ENCODE results near the gene INSL3. TPM values are rescaled to one million over a fixed set of nuclear protein-coding genes. Genes with fewer than 3 reads are reported as not detected.
A peak's percentile ranks its signal among the peaks of the same experiment; 100 is the strongest.

Gene INSL3
- total RNA-seq, 1 donor from 2014 or later: not detected

DNA sequence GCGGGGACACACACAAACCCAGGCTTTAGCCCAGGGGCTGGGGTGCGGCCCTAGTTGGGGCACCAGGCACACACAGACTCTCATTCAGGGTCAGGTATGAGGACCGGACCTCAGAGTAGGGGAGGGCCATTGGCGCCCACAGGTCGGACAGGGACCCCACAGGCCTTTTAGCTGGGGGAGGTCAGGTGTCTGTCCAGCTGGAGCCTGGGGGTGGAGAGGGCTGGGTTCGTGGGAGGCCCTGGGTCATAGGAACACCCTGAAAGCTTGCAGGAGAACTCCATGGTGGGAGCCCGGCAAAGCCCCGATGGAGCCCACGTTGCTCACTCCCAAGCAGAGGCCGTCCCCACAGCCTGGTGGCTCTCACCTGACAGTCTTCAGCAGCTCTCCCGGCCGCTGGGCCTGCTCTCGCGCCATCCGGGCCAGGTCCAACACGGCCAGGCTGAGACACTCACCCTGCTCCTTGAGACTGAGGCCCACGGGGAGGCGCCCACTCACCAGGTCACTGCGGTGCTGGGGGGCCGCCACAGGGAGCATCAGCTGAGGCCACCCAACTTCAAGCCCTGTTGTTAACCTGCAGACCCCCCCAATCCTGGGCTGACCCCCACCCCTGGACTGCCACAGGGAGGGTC, 21.5 kb upstream of the INSL3 start:
- Mint-ChIP-seq H3K27me3 (ENCODE audit: insufficient read depth, low read depth) (peaks cover 14% of the 10 kb centered on the region), H3K9me3 (no peaks in the 10 kb centered on the region), H3K36me3 (no peaks in the 10 kb centered on the region), H3K4me3 (peak overlapping the region; percentile 77), H3K27ac (no peak overlapping the region), H3K4me1 (peaks cover 16% of the 10 kb centered on the region)
- no peak for TF ChIP-seq EZH2phosphoT487 (IDR thresholded peaks at IDR 0.05)
- TF ChIP-seq, protein P1, sequence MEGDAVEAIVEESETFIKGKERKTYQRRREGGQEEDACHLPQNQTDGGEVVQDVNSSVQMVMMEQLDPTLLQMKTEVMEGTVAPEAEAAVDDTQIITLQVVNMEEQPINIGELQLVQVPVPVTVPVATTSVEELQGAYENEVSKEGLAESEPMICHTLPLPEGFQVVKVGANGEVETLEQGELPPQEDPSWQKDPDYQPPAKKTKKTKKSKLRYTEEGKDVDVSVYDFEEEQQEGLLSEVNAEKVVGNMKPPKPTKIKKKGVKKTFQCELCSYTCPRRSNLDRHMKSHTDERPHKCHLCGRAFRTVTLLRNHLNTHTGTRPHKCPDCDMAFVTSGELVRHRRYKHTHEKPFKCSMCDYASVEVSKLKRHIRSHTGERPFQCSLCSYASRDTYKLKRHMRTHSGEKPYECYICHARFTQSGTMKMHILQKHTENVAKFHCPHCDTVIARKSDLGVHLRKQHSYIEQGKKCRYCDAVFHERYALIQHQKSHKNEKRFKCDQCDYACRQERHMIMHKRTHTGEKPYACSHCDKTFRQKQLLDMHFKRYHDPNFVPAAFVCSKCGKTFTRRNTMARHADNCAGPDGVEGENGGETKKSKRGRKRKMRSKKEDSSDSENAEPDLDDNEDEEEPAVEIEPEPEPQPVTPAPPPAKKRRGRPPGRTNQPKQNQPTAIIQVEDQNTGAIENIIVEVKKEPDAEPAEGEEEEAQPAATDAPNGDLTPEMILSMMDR (IDR thresholded peaks at IDR 0.05): no peak
- TF ChIP-seq EZH2 (IDR thresholded peaks at IDR 0.05): no peak
- Histone ChIP-seq H3F3A (ENCODE audit: low read depth) (no peaks in the 10 kb centered on the region), H3K9ac (no peak overlapping the region), H3K27me3 (peaks cover 56% of the 10 kb centered on the region), H3K4me3 (peak overlapping the region; percentile 50), H3K79me2 (ENCODE audit: low read depth) (no peaks in the 10 kb centered on the region), H3K27ac (no peak overlapping the region), H3K4me2 (peak overlapping the region; percentile 92), H3K36me3 (no peaks in the 10 kb centered on the region), H3K9me3 (ENCODE audit: low read depth) (no peaks in the 10 kb centered on the region), H2AFZ (replicated peaks) (no peak overlapping the region), H4K20me1 (ENCODE audit: low read depth) (no peaks in the 10 kb centered on the region), H3K4me1 (peaks cover 7% of the 10 kb centered on the region)
- DNase-seq (ENCODE audit: low spot score): no peak

DNA sequence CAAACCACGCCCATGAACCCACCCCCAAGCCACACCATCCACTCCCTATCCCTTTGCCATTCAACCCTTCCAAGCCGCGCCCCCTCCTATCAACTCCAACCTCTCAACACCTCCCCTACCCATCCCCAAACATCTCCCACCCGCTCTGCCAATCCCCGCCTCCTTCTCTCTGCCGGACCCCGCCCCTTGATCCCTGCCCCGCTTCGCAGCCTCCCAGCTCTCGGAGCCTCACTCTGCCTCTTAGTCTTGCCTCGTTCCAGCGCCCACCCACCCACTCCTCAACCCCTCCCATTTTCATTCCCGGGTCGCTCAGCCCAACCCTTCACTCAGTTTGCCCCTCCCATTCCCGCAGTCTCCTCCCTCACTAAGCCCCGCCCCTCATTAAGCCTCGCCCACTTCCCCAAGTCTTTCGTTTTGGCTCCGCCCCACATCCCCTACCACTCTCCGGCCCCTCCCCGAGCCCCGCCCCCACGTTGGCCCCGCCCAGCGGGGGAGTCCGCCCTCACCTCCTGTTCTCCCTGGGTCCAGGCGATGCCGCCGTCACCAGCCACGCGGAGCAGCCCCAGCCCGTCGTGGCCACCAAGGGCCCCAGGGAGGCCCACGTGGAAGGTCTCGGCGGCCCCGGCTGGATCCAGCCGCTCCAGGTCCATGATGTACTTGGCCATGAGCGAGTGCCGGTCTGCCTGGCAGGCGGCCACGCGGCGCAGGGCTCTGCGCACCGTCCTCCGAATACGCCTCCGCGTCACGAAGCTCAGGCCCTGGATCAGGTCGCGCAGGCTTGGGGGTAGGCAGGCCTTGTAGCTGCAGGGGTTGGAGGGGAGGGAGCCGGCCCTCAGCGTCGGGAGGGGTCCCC, 20.7 kb upstream of the INSL3 start:
- H3K9me3 Mint-ChIP-seq: no peaks in the 10 kb centered on the region
- H3K27me3 Mint-ChIP-seq (ENCODE audit: insufficient read depth, low read depth): peaks cover 15% of the 10 kb centered on the region
- Histone ChIP-seq H3K4me1 (peaks cover 7% of the 10 kb centered on the region), H3K27ac (no peak overlapping the region), H3K9ac (no peak overlapping the region), H3K79me2 (ENCODE audit: low read depth) (no peaks in the 10 kb centered on the region), H3K4me3 (peak overlapping the region; percentile 50), H3K4me2 (peak overlapping the region; percentile 92), H3K27me3 (peaks cover 56% of the 10 kb centered on the region), H4K20me1 (ENCODE audit: low read depth) (no peaks in the 10 kb centered on the region), H3K36me3 (no peaks in the 10 kb centered on the region), H3K9me3 (ENCODE audit: low read depth) (no peaks in the 10 kb centered on the region), H3F3A (ENCODE audit: low read depth) (no peaks in the 10 kb centered on the region), H2AFZ (replicated peaks) (peak overlapping the region; percentile 87)
- peak overlapping the region; percentile 82 for H3K4me3 Mint-ChIP-seq
- TF ChIP-seq EZH2phosphoT487 (IDR thresholded peaks at IDR 0.05) (no peak), EZH2 (IDR thresholded peaks at IDR 0.05) (no peak)
- TF ChIP-seq, protein P1 (IDR thresholded peaks at IDR 0.05): no peak
- H3K4me1 Mint-ChIP-seq: peaks cover 16% of the 10 kb centered on the region
- H3K27ac Mint-ChIP-seq: no peak overlapping the region
- peak; percentile 97 for DNase-seq (ENCODE audit: low spot score)
- H3K36me3 Mint-ChIP-seq: no peaks in the 10 kb centered on the region

DNA sequence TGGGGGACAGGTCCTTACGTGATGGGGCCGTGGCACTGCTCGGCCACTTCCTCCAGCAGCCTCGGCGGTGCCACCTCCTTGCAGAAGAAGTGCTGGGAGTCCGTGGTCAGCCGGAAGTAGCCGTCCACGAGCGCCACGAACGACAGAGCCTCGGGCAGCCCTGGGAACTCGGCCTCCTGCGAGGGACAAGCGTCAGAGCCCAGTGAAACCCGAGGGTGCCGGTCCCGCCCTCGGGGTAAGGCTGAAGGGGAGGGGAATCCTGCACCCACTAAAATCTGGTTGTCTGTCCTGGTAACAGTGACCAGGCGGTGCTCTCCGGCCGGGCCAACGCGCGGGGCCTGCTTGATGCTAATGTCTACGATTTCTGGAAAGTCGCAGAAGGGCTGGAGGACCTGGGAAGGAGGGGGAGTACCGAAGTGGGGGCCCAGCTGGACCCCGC, 20.1 kb upstream of the INSL3 start:
- TF ChIP-seq, protein P1 (IDR thresholded peaks at IDR 0.05): no peak
- TF ChIP-seq EZH2phosphoT487 (IDR thresholded peaks at IDR 0.05): no peak
- TF ChIP-seq EZH2 (IDR thresholded peaks at IDR 0.05): no peak
- no peaks in the 10 kb centered on the region for H3K36me3 ChIP-seq
- H3K36me3 Mint-ChIP-seq: no peaks in the 10 kb centered on the region
- H3K79me2 ChIP-seq (ENCODE audit: low read depth): no peaks in the 10 kb centered on the region
- H2AFZ ChIP-seq (replicated peaks): peak overlapping the region; percentile 87
- H3K27me3 ChIP-seq: peaks cover 56% of the 10 kb centered on the region
- peaks cover 15% of the 10 kb centered on the region for H3K27me3 Mint-ChIP-seq (ENCODE audit: insufficient read depth, low read depth)
- peak overlapping the region; percentile 50 for H3K4me3 ChIP-seq
- H3K4me1 ChIP-seq: peaks cover 7% of the 10 kb centered on the region
- H3K4me2 ChIP-seq: peak overlapping the region; percentile 92
- H3K9me3 Mint-ChIP-seq: no peaks in the 10 kb centered on the region
- H3K4me1 Mint-ChIP-seq: peaks cover 20% of the 10 kb centered on the region
- peak overlapping the region; percentile 63 for H3K27ac Mint-ChIP-seq
- H3K9ac ChIP-seq: no peak overlapping the region
- H3F3A ChIP-seq (ENCODE audit: low read depth): no peaks in the 10 kb centered on the region
- no peaks in the 10 kb centered on the region for H4K20me1 ChIP-seq (ENCODE audit: low read depth)
- peak overlapping the region; percentile 82 for H3K4me3 Mint-ChIP-seq
- no peaks in the 10 kb centered on the region for H3K9me3 ChIP-seq (ENCODE audit: low read depth)
- H3K27ac ChIP-seq: no peak overlapping the region
- DNase-seq (ENCODE audit: low spot score): no peak

Data from neural progenitor cell (in vitro differentiated cells).